IPS DF 19.7 (cell line): ENCODE measurements around the gene HNRNPC.
"Not testable (repeated sequence)": the region's sequence is repeated elsewhere in the genome, so short reads cannot be mapped to it uniquely, and the experiment has no call there.

ENCODE experiments used
- DNase-seq: peaks from one replicate; pipeline ENCODE4 v3.0.0-alpha.2; 2013; ENCODE audit warnings: low read depth, low spot score

HNRNPC gene

GRCh38 chr14:21272661-21273060 is 3.4 kb upstream of the HNRNPC start:
- not testable (repeated sequence) for DNase-seq

DNA sequence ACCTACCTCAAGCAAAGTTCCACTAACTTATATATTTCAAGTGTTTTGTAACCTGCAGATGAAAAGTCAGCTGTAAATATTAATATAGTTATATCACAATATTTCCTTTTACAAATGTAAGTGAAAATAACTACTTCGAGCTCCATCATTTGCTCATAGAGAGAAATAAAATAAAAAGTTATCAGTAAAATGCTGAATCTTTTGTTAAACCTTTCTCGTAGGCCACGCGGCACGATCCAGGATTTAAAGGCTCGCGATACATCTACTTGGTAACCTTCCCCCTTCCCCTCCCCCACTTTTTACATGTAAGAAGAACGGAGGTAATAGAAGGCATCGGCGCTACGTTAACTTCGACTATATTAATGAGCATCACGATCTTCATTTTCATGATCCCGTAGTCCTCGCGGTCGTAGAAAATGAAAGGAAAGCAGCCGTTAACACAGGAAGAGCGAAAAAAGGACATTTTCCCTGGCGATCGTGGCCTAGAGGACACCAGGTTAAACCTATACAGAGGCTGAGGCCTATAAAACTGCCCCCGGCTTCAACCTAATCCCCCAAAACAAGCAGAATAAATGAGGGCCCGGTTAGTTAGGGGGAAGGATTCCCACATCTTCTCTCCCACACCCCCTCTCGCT is 508 bp downstream of the HNRNPC start:
- no peak for DNase-seq

- no peak for DNase-seq
Observed at GRCh38 chr14:21267886-21268616, 1.2 kb downstream of the HNRNPC start.

DNA sequence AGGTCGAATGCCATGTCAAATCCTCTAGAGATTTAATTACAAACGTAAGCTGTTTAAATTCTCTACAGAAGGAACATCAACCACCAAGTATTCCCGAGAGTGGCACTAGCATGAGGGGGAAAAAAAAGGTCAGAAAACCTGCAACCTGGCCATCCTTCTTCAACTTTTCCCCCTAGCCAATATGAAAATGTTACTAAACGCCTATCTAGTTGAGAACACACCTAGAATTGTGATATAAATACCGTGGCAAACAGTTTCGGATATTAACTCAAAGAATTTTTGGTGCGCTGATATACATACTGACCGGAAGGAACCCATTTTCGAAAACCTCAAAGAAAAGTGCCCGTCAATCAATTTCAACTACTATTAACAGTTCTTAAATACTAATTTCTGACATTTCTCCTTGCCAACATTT is 1.8 kb downstream of the HNRNPC start:
- DNase-seq = no peak

DNA sequence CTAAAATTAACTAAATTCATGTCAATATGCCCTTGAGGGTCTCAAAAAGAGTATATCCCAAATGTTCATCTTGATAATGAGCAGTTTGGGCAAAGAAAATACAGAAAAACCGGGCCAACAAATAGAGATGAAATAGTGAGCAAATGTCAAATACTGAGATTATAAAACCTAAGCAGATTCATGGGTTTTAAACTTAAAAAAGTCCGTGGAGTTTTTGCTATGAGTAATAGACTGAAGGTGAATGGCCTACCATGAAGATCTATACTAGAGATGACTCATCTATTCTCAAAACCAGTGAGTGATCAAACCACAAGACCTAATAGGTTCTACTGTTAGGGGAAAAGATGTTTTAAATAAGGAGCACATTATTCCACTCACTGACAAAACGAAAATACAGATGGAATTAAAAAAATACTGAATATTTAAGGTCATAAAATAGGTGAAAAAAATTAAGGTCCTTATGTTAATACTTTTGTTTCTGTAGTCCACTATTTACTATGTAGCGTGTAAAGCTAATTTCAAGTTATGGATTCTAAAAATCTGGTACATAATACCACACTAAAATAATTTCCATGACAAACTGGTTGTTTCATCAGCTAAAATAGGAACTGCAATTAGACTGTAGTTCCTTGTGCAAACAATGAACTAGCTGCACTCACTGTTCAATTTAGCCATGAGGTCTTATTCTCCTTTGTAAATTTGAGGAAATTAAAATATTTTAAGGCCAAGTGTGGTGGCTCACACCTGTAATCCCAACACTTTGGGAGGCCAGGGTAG is 5.0 kb downstream of the HNRNPC start:
- no peak for DNase-seq

DNA sequence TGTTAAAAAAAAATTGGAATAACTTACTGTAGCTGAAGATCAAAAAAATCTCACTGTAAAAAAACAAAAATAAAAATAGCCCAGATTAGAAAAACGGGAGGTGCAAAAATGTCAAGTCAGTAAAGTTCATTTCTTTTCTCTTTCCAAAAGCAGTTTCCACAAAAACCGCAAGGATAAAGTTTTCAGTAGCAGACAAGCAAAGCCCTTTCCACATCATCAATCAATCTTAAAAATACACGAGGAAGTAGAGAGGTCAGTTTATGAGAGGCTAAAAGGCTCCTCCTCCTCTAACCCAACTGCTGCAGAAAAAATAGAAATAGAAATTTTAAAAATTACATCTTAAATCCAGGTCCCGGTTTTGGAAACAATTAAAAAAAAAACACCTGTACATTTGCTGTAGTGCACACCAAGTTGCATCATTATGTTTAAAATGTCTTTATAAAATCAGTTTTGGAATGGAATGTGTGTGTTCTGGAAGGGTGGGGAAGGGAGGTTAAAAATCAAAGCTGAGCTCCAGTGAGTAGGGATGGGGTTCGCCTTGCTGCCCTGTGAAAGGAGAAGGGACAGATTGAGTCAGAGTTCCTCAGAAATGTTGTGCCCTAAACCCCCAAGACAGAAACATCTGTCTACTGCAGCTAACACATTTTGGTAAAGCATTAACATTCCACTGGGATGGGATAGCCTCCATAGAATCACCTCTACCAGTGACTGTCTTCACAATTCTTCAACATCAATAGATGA is 5.8 kb downstream of the HNRNPC start:
- no peak for DNase-seq

DNA sequence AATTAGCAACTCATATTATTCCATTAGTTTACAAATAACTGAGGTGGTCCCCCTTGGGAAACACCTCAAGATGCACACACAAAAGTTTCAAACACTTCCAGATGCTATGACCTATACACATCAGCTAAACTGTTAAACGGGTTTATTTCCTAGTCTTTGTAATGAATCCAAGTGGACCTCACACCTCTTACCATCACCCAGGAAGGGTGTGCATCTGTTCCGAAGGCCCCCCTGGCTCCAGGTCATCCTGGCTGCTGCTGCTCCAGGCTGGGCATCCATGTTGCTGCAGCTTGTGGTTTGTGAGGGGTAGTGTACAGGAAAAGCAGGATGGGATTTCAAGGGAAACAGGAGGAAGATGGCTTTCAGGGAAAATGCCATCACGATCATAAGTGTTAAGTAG is 6.8 kb downstream of the HNRNPC start:
- no peak for DNase-seq

GRCh38 chr14:21261824-21262223 is 7.4 kb downstream of the HNRNPC start:
- DNase-seq = no peak

GRCh38 chr14:21258889-21259787 is 10.1 kb downstream of the HNRNPC start:
- DNase-seq = no peak

- no peak for DNase-seq
Observed at GRCh38 chr14:21258005-21258888, 11.0 kb downstream of the HNRNPC start.

GRCh38 chr14:21257394-21257909 is 11.8 kb downstream of the HNRNPC start:
- DNase-seq = no peak

DNA sequence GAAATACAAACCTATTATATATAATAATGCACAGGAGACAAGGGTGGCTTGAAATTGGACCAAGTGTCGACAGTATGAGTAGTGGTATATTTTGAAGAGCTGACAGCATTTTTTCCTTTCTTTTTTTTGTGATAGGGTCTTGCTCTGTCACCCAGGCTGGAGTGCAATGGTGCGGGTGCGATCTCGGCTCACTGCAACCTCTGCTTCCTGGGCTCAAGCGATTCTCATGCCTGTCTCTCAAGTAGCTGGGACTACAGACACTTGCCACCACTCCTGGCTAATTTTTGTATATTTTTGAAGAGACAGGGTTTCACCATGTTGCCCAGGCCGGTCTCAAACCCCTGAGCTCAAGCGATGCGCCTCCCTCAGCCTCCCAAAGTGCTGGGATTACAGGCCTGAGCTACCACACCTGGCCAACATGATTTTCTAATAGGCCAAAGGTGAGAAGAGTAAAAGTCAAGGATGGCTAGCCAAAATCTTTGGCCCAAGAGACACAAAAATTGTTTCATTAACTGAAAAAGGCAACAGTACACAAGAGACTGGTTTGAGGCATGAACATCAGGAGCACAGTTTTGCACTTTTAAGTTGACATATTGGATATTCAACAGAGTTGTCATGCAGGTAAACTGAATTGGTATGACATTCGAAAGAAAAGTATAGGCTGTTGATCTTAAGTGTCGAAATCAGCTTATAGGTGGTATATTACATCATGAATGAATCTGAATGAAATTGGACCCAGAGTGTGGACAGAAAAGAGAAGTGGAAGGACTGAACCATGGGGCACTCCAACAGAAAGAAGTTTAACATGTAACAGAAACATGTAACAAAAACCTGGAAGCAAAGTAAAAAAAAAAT is 12.5 kb downstream of the HNRNPC start:
- no peak for DNase-seq

GRCh38 chr14:21256102-21256447 is 13.2 kb downstream of the HNRNPC start:
- DNase-seq = not testable (repeated sequence)

DNA sequence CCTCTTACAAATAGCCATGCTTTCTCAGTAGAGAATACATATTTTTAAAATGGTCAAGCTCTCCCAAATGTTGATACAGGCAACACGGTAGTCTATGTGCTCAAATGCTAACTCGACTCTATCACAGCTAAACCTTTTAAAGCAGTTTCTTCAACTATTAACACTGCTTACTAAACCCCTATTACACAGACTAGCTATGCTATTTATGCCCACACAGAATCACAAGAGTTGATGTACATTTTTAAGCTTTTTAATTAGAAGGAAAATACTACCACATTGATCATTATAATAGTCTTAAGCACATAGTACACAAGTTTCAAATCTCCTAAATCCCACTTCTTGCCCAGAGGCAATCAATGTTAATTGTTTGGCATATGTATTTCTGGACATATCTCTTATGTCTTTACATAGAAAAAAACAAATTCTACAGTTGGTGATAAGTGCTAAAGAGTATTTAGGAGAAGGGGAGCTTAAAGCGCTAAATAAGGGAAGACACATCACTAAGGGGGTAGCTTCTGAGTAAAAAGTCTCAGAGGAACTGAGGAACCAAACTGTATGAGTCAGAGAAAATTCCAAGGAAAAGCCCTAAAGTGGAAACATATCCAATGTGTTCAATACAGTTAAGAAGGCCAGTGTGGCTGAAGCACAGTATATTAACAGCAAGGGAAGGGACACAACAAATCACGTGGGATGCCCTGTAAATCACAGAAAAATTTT is 13.7 kb downstream of the HNRNPC start:
- no peak for DNase-seq

DNA sequence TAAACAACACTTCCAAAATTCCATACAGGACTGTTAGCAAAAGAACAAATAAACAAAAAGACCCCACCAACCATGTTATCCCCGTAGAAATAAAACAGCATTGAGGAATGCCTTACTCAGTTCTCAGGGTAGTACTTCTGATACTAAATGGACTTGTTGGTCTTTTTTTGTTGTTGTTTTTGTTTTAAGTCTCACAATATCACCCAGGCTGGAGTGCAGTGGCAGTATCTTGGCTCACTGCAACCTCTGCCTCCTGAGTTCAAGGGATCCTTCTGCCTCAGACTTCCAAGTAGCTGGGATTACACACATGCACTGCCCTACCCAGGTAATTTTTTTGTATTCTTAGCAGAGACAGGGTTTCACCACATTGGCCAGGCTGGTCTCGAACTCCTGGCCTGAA is 17.1 kb downstream of the HNRNPC start:
- no peak for DNase-seq

DNA sequence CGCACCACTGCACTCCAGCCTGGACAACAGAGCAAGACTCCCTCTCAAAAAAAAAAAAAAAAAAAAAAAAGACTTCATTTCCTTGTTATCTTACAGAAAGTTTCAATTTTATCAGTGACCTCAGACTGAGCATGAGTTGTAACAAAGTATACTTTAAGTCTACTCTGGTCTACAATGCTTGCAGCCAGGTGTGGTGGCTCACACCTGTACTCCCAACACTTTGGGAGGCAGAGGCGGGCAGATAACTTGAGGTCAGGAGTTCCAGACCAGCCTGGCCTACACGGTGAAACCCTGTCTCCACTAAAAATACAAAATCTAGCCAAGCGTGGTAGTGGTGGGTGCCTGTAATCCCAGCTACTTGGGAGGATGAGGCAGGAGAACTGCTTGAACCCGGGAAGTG is 18.0 kb downstream of the HNRNPC start:
- DNase-seq = no peak

GRCh38 chr14:21248739-21249411 is 20.4 kb downstream of the HNRNPC start:
- no peak for DNase-seq

DNA sequence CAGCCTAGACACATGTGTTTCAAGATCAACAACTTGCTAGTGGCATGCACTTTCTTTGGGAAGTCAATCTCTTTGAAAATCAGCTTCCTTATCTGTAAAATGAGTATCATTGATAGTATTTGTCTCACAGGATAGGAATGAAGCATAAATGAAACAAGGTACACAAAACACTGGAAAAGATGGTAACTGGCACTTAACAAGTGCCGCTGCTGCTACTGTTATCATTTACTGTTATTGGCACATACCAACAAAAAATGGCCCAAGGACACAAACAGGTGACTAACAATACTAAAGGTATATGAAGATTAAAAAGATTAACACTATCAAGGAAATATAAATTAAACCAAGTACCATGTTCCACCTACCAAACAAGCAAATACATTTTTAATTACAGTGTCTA is 20.9 kb downstream of the HNRNPC start:
- DNase-seq = no peak
